Left lung (tissue), 10 donors: ENCODE results near the gene TMEM63B. TPM values are rescaled to one million over a fixed set of nuclear protein-coding genes. Genes with fewer than 3 reads are reported as not detected.

Source experiments
- ATAC-seq: fragments of 200-7000 bp; cut with Tn5 transposase; one replicate; pipeline ENCODE4 v1.9.1; 2020; ENCODE audit warnings: moderate library complexity
- DNase-seq, 4 donors: peaks; one replicate each; pipeline ENCODE4 v3.0.0-alpha.2; 2013 to 2020
- H3K27ac ChIP-seq, 2 donors: fragments of 200-600 bp; sonication (generic) in 1 of 2; one replicate each; pipeline versions ENCODE4 v1.5.0 to v1.8.0; 2020 to 2021
- H3K27me3 ChIP-seq, 2 donors: fragments of 200-600 bp; sonication (generic) in 1 of 2; one replicate each; pipeline versions ENCODE4 v1.5.0 to v1.8.0; 2020 to 2021
- H3K36me3 ChIP-seq, 2 donors: fragments of 200-600 bp; sonication (generic) in 1 of 2; one replicate each; pipeline versions ENCODE4 v1.5.0 to v1.8.0; 2020 to 2021
- H3K4me1 ChIP-seq, 2 donors: fragments of 200-600 bp; one replicate each; pipeline ENCODE4 v1.8.0; 2021
- H3K4me3 ChIP-seq, 2 donors: fragments of 200-600 bp; sonication (generic) in 1 of 2; one replicate each; pipeline versions ENCODE4 v1.5.0 to v1.8.0; 2020 to 2021; ENCODE audit warnings: mild to moderate bottlenecking in 1 of 2
- H3K9me3 ChIP-seq, 2 donors: fragments of 200-600 bp; sonication (generic) in 1 of 2; one replicate each; pipeline versions ENCODE4 v1.5.0 to v1.8.0; 2020 to 2021
- CTCF ChIP-seq, 2 donors: fragments of 200-600 bp; sonication (generic) in 1 of 2; IDR thresholded peaks; one replicate each; pipeline versions ENCODE4 v1.5.0 to v1.8.0; 2021; ENCODE audit warnings: antibody characterized with exemption in 2 of 2
- intact Hi-C, 2 donors: fragments of 100-400 bp; cut with DNase I; formaldehyde crosslinking; loops; one replicate each; pipeline versions ENCODE4 v1.11.2 to v1.14.2; 2022
- polyA plus RNA-seq, 6 donors: library from polyadenylated mRNA; unstranded; fragments of 120-200 nt; gene quantifications; one replicate each; pipeline ENCODE4 v1.2.1, GENCODE V29; 2013; ENCODE audit not compliant: insufficient read length in 6 of 6
- total RNA-seq, 2 donors: library from RNA; stranded (reverse); fragmentation: NEBNext Ultra II Directional; extraction: Animal tissue kit (Norgen Biotek cat#: 25700); gene quantifications; one replicate each; pipeline ENCODE4 v1.2.1, GENCODE V29; 2021
- donor health status: DM: no; HTN: yes; CAD: no.
- donor health status: DM: no; HTN: no; CAD: no.

Gene TMEM63B
- total and polyA plus RNA-seq, 8 donors = 29.8 to 186 (median 33.8) TPM

- intact Hi-C loops = no loop called here
- Histone ChIP-seq H3K36me3 (no peaks in the 10 kb centered on the region), H3K4me1 (peaks cover 14 to 62% of the 10 kb centered on the region in 2 donors), H3K27ac (peak overlapping the region; percentile 80 to 88), H3K27me3 (no peaks in the 10 kb centered on the region), H3K9me3 (no peaks in the 10 kb centered on the region), H3K4me3 (peak overlapping the region; percentile 65 to 96)
- TF ChIP-seq CTCF (IDR thresholded peaks at IDR 0.05) = peak in 1 of 2 donors; percentile 37
- ATAC-seq (peak; percentile 11), DNase-seq (peak in 2 of 4 donors; percentile 46 to 89)
These were observed 915 bp downstream of the TMEM63B start for GRCh38 chr6:44128020-44128917.

- no peak overlapping the region for H3K4me3 ChIP-seq
- intact Hi-C loops = no loop called here
- TF ChIP-seq CTCF (IDR thresholded peaks at IDR 0.05) = no peak
- H3K4me1 ChIP-seq = peaks cover 10 to 51% of the 10 kb centered on the region in 2 donors
- H3K27ac ChIP-seq = no peak overlapping the region
- no peaks in the 10 kb centered on the region for H3K27me3 ChIP-seq
- DNase-seq (peak in 1 of 4 donors; percentile 58), ATAC-seq (peak; percentile 9)
- H3K9me3 ChIP-seq = no peaks in the 10 kb centered on the region
- peaks cover 0 to 6% of the 10 kb centered on the region in 2 donors for H3K36me3 ChIP-seq
These were observed 2.5 kb downstream of the TMEM63B start for GRCh38 chr6:44129841-44130322.

- peaks cover 0 to 27% of the 10 kb centered on the region in 2 donors for H3K36me3 ChIP-seq
- TF ChIP-seq CTCF (IDR thresholded peaks at IDR 0.05) = no peak
- intact Hi-C loops = no loop called here
- no peak overlapping the region for H3K27ac ChIP-seq
- no peaks in the 10 kb centered on the region for H3K27me3 ChIP-seq
- H3K9me3 ChIP-seq = no peaks in the 10 kb centered on the region
- DNase-seq = no peak
- ATAC-seq = peak; percentile 10
- no peak overlapping the region for H3K4me3 ChIP-seq
- H3K4me1 ChIP-seq = peaks cover 10 to 35% of the 10 kb centered on the region in 2 donors
These were observed 4.5 kb downstream of the TMEM63B start for GRCh38 chr6:44131892-44132291.

DNA sequence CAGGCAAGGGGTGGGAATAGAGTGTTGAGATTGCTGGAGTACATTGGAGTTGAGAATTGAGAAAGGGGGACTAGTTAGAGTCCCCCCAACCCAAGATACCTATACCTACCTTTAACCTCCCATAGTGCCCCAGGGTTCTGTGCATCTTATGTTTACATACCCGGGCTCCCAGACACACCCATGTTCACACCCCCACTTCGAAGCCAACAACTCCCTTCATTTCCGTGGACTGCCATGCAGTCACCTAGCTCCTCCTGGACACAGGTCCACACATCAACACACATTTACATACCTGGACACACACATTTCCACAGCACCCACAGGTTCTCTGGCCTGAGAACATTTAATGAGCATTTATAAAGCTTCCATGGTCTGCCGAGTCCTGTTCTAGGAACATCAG lies 5.1 kb downstream of the TMEM63B start:
- no peak for DNase-seq
- H3K4me3 ChIP-seq = no peak overlapping the region
- no peak for ATAC-seq

More for the DNA sequence above, 5.1 kb downstream of the TMEM63B start:
- Histone ChIP-seq H3K36me3 (peaks cover 0 to 32% of the 10 kb centered on the region in 2 donors), H3K27me3 (no peaks in the 10 kb centered on the region), H3K4me1 (peaks cover 10 to 35% of the 10 kb centered on the region in 2 donors), H3K9me3 (no peaks in the 10 kb centered on the region), H3K27ac (no peak overlapping the region)
- no peak for TF ChIP-seq CTCF (IDR thresholded peaks at IDR 0.05)
- intact Hi-C loops = no loop called here
